Tibial nerve (tissue), 3 donors: Measurements from ENCODE around the gene SAMD10.

Source experiments
- POLR2A ChIP-seq, 2 donors: fragments of 450-650 bp; IDR thresholded peaks; one replicate each; pipeline ENCODE4 v1.6.1; 2017; ENCODE audit warnings: antibody characterized with exemption in 2 of 2, mild to moderate bottlenecking in 2 of 2, moderate library complexity in 2 of 2
- TF ChIP-seq, protein P1 (sequence below), 5 experiments: fragments of 200-600 bp in 3 of 5; fragments of 450-650 bp in 2 of 5; sonication (generic) in 3 of 5; IDR thresholded peaks; one replicate each; pipeline ENCODE4 v1.5.1; 2016 to 2019; ENCODE audit warnings: antibody characterized with exemption in 5 of 5, mild to moderate bottlenecking in 3 of 5, moderate library complexity in 2 of 5

DNA sequence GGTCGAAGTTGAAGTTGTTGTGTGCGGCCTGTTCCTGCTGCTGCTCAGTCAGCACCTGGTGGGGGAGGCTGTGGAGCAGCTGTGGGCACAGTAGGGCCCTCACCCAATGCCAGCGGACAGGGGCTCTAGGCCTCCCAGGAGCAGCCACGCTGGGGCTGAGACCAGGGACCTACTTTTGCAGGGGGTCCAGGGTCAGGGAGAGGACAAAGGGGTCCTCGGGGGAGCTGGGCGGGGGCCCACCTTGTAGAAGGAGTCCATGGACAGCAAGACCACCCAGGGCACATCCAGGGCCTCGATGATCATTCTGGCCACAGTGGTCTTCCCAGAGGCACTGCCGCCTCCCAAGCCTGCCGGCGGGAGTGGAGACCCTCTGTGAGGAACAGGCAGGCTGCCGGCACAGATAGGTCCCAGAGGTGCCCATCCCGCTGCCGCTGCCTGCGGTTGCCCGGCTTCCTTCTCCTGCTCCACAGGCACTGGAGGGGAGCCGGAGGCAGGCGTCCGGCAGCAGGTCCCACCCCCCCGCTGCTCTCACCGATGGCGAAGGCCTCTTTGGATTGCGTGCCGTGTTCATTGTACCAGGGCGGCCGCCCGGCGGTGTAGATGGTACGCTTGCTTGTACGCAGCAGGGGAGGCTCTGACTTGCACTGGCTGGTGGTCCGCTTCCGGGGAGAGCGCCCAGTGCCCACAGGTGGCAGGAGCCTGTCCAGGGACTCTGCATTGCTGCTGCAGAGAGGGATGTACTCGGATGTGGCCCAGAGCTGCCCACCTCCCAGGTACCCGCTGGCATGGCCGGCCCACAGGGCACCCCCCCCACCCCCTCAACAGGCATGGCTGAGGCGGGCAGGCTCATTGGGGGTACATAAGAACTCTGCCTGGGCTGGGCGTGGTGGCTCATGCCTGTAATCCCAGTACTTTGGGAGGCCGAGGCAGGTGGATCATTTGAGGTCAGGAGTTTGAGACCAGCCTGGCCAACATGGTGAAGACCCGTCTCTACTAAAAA is 33.2 kb downstream of the SAMD10 start:
- TF ChIP-seq, protein P1, sequence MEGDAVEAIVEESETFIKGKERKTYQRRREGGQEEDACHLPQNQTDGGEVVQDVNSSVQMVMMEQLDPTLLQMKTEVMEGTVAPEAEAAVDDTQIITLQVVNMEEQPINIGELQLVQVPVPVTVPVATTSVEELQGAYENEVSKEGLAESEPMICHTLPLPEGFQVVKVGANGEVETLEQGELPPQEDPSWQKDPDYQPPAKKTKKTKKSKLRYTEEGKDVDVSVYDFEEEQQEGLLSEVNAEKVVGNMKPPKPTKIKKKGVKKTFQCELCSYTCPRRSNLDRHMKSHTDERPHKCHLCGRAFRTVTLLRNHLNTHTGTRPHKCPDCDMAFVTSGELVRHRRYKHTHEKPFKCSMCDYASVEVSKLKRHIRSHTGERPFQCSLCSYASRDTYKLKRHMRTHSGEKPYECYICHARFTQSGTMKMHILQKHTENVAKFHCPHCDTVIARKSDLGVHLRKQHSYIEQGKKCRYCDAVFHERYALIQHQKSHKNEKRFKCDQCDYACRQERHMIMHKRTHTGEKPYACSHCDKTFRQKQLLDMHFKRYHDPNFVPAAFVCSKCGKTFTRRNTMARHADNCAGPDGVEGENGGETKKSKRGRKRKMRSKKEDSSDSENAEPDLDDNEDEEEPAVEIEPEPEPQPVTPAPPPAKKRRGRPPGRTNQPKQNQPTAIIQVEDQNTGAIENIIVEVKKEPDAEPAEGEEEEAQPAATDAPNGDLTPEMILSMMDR (IDR thresholded peaks at IDR 0.05) = no peak
- no peak for TF ChIP-seq POLR2A (IDR thresholded peaks at IDR 0.05)
